Superior temporal gyrus (tissue), 1 donor: Measurements from ENCODE around the gene KIRREL2.

Experiments used
- DNase-seq: peaks from one replicate; pipeline ENCODE4 v3.0.0-alpha.2; 2016; ENCODE audit errors: extremely low spot score

Gene KIRREL2

GRCh38 chr19:35844482-35845214 lies 12.1 kb upstream of the KIRREL2 start:
- no peak for DNase-seq

DNA sequence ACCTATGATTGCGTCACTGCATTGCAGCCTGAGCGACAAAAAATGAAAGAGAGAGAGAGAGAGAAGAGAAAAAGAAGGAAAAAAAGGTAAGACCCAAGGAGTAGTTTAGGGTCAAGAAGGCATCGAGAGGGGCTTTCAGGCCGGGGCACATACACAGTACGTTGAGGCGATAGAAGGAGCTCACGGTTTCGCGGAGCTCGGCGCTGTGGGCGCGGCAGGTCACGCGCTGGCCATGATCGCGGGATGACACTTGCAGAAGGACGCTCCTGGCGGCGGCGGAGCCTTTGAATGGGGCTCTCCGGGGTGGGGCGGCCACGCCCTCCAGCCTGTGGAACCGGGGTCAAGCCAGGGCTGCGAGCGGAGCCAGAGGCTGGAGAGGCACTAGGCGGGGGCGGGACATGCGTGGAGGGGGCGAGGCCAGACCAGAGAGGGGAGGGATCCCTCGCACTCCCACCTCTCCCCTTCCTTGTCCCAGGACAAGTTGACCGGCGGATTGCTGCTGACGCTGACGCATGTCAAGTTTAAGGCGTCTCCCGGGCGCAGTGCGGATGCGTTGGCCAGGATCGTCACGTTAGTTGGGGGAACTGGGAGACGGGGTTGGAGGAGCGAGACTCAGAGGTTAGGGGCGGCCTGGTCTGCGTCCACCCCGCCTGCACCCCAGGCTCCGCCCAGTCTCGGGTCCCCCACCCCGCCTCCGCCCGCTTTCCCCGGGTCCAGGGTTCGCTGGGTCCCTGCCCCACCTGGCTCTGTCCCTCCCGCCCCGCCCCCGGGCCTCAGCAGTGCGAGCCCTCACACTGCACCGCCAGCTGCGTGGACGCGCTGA lies 11.3 kb upstream of the KIRREL2 start:
- no peak for DNase-seq

DNA sequence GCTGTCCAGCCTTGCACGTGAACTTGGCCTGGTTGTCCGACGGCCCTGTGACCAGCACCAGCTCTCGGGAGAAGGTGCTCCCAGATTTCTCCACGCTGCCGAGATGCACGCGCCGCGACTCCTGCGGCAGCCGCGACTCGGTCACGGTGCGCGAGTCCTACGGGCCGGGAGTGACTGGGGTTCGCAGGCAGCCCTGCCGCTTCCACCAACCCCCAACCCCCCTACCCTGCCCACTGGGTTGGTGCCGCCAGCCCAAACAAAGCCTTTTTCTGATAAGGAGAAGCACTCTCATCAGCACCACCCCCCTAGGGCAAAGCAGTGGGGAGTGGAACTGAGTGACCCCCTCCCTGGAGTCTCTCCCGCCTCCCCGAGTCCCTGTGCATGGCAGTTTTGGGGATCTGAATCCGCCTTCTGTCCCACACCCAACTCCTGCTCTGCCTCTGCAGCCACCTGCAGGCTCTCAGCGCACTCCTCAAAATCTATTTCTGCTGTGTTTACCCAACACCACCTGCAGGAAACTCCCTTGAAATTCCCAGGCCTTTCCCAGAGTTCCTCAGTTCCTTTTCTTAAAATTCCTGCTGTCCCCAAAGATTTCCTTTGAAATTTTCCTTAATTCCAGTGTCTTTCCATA lies 10.6 kb upstream of the KIRREL2 start:
- DNase-seq = no peak

GRCh38 chr19:35847911-35848310 lies 8.8 kb upstream of the KIRREL2 start:
- DNase-seq = no peak

- no peak for DNase-seq
Observed at GRCh38 chr19:35848486-35848885, 8.2 kb upstream of the KIRREL2 start.

DNA sequence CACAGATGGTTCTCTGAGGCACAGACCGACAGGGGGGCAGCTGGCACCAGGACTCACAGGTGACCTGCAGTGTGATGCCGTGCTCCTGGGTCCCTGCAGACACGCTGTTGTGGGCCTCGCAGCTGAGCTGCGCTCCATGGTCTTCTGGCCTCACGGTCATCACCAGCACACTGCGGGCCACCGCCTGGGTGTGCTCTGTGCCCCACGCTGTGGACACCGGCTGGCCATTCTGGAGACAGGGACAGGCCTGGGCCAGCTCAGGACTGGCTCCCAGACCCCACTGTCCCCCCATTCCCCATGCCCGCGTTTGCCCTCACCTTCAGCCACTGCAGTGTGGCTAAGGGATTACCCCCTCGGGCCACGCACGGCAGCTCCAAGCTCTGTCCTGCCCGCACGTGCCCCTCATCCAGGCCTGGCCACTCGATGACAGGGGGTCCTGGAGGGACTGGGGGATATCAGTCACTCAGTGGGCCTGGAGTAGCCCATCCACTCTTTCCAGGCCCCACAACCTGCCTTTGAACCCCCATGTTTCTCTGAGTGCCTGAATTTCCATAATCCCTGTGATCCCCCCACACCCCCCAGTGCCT lies 7.7 kb upstream of the KIRREL2 start:
- no peak for DNase-seq

GRCh38 chr19:35851213-35852028 lies 5.3 kb upstream of the KIRREL2 start:
- DNase-seq = no peak

- no peak for DNase-seq
Observed at GRCh38 chr19:35852029-35852780, 4.5 kb upstream of the KIRREL2 start, which contains the start of gene NPHS1. NPHS1 (minus strand) TSS chr19:35852504; CDS start chr19:35851837, 667 bp downstream.

DNA sequence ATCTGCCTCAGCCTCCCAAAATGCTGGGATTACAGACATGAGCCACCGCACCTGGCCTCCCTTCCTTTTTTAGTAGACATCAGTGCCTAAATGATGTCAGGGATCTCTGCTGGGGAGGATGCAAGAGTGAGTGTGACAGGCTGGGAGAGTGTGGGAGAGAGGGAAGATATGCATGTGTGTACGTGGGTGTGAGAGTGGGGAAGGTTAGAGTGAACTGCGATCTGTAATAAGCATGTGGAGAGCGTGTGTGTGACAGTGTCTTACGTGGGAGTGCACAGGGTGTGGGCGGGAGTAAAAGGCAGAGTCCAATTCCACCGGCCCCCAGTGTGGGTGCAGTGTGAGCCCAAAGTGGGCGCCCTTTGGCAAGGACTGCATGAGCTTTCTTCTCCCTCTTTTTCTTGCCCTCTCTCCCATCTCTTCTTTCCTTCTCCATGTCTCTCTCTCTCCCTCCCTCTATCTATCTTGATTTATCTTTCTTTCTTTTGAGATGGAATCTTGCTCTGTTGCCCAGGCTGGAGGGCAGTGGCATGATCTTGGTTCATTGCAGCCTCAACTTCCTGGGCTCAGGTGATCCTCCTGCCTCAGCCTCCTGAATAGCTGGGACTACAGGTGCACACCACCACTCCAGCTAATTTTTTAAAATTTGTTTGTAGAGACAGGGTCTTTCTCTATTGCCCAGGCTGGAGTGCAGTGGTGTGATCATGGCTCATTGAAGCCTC lies 3.5 kb upstream of the KIRREL2 start:
- DNase-seq = no peak

GRCh38 chr19:35858311-35858710 lies 1.6 kb downstream of the KIRREL2 start:
- no peak for DNase-seq

- DNase-seq = no peak
Observed at GRCh38 chr19:35859414-35859813, 2.7 kb downstream of the KIRREL2 start.

GRCh38 chr19:35860436-35860817 lies 3.7 kb downstream of the KIRREL2 start:
- DNase-seq = no peak

DNA sequence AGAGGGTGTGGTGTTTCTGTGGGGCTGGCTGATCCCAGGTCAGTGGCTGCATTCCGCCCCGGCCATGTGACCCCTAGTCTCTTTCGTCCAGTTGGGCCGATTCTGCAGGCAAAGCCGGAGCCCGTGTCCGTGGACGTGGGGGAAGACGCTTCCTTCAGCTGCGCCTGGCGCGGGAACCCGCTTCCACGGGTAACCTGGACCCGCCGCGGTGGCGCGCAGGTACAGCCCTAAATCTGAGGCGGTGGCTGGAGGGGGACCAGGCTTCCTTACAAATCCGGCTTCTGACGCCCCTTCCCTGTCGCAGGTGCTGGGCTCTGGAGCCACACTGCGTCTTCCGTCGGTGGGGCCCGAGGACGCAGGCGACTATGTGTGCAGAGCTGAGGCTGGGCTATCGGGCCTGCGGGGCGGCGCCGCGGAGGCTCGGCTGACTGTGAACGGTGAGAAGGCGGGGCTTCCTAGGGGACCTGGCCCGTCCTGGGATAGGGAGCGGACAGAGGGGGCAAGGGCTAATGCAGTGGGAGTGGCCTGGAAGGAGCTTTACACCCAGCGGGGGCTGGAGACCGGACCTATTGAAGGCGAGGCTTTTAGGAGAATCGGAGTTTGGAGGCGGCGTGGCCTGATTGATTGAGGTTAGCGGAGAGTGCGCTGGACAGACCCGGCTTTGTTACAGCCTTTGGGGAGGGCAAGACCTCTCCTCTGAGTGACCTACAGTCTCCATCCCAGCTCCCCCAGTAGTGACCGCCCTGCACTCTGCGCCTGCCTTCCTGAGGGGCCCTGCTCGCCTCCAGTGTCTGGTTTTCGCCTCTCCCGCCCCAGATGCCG lies 4.3 kb downstream of the KIRREL2 start:
- no peak for DNase-seq

DNA sequence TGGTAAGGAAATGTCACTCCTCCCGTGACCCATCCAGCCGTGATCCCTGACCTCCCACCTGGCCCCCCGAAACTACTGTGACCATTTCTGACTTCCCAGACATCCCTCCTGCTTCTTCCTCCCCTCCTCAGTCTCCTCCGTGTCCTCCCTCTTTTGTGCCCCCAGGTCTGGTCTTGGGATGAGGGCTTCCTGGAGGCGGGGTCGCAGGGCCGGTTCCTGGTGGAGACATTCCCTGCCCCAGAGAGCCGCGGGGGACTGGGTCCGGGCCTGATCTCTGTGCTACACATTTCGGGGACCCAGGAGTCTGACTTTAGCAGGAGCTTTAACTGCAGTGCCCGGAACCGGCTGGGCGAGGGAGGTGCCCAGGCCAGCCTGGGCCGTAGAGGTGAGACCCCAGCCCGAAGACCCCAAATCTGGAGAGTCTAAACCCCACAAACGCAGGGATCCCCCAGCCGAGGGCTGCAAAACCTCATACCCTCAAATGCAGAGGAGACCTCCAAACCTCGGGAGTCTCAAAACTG lies 5.0 kb downstream of the KIRREL2 start:
- DNase-seq = no peak

DNA sequence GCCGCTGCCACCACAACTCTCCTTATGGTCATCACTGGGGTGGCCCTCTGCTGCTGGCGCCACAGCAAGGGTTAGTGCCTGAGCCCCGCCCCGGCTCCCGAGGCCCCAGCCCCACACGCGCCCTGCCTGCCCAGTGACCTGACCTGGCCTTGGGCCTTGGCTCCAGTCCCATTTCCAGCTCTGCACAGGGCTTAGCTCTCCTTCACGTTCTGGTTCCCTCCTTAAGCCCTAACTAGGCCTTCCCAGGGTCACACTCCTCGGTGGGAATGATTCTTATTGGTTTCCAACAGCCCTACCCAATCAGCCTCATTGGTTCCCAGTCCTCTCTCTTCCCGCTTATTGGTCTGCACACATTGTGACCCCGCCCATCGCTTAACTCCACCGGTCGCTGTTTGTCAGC lies 5.8 kb downstream of the KIRREL2 start:
- no peak for DNase-seq

- DNase-seq = no peak
Observed at GRCh38 chr19:35863018-35863417, 6.3 kb downstream of the KIRREL2 start.

DNA sequence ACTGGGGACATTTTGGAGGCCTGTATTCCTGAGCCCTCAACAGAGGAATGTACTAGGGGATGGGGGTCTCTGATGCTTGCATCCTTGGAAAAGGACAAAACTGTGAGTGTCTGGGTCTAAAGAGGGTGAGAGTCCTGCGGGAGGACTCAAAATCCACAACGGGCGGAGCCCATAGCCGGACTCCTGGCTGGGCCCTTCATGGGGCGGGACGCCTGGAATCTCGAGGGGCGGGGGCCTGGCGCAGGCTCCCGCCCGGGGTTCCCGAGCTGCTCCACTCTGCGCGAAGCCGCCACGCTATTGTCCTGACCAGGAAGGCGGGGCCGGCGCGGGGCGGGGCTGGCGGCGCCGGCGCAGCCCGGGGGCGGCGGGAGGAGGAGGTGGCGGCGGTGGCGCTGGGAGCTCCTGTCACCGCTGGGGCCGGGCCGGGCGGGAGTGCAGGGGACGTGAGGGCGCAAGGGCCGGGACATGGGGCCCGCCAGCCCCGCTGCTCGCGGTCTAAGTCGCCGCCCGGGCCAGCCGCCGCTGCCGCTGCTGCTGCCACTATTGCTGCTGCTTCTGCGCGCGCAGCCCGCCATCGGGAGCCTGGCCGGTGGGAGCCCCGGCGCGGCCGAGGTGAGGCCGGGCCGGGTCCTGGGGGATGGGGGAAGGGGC lies 11.6 kb downstream of the KIRREL2 start, which contains the start of gene APLP1:
Gene APLP1, plus strand, starts transcription at position 403 of the 651 bp plus-strand sequence. Its CDS starts 63 bp downstream, at position 466.
- DNase-seq = peak; percentile 84

DNA sequence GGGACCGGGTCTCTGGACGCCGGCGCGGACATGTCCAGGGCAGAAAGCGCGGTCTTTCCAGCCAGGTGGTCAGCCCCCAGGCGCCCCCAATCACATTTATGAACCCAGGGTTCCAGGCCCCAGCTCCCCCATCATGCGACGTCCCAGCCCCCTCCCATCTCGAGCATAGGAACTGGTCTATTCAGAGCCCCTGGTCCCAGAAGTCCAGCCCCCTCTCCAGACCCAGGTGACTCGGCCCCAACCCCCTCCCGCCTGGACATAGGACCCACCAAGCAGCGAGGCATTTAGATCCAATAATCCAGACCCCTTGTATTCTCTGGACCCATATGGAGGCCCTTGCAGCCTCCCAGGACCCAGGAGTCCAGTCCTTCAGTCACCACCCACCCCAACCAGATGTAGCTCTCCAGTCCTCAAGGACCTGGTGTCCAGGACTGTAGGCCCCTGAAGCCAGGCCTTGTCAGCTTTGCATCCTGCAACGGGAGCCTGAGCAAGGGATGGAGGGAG lies 12.2 kb downstream of the KIRREL2 start:
- DNase-seq = no peak
